DND-41 (cell line): ENCODE results near the gene DOLPP1.

Experiments
- EZH2 ChIP-seq: IDR thresholded peaks from 3 replicates; pipeline ENCODE4 v1.6.1; 2012; ENCODE audit warnings: borderline replicate concordance, low read depth, mild to moderate bottlenecking, moderate library complexity, low read length, inconsistent platforms; ENCODE audit not compliant: severe bottlenecking
- TF ChIP-seq, protein P1 (sequence below): IDR thresholded peaks from 2 replicates; pipeline ENCODE4 v1.5.1; 2012; ENCODE audit warnings: borderline replicate concordance, low read length, moderate library complexity, mild to moderate bottlenecking; ENCODE audit not compliant: poor library complexity, severe bottlenecking; ENCODE audit errors: extremely low read depth

- TF ChIP-seq, protein P1, sequence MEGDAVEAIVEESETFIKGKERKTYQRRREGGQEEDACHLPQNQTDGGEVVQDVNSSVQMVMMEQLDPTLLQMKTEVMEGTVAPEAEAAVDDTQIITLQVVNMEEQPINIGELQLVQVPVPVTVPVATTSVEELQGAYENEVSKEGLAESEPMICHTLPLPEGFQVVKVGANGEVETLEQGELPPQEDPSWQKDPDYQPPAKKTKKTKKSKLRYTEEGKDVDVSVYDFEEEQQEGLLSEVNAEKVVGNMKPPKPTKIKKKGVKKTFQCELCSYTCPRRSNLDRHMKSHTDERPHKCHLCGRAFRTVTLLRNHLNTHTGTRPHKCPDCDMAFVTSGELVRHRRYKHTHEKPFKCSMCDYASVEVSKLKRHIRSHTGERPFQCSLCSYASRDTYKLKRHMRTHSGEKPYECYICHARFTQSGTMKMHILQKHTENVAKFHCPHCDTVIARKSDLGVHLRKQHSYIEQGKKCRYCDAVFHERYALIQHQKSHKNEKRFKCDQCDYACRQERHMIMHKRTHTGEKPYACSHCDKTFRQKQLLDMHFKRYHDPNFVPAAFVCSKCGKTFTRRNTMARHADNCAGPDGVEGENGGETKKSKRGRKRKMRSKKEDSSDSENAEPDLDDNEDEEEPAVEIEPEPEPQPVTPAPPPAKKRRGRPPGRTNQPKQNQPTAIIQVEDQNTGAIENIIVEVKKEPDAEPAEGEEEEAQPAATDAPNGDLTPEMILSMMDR, result no peak
- no peak for TF ChIP-seq EZH2
These were observed 47.7 kb upstream of the DOLPP1 start for GRCh38 chr9:129033216-129033615.
